DMS 273 (cell line): ENCODE data around the gene PLCB1.

ENCODE experiments used
- DNase-seq: peaks from one replicate; lab custom pipeline; 2025; ENCODE audit not compliant: unreplicated experiment; lab: John Stamatoyannopoulos, UW

PLCB1 gene

DNA sequence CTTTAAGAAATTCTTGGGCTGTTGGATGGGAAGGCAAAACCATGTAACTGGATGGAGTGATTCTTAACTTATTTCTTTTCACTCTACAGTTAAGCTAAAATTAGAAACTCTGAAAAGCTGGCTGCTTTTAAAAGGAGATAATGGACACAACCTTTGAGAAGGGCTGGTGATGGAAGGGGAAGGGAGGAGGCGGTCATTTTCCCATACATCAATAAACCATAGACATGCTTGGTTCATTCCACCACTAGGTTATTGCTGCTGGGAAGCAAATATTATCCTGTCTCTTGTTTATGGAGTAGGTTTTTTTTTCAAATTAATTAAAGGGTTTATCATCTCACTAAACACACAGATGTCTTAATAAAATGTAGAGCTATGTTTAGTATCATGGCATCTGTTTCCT is 76.2 kb downstream of the PLCB1 start:
- DNase-seq, result peak; percentile 28

GRCh38 chr20:8209061-8209460 is 77.0 kb downstream of the PLCB1 start:
- DNase-seq, result peak; percentile 17

GRCh38 chr20:8210749-8211148 is 78.7 kb downstream of the PLCB1 start:
- no peak for DNase-seq

GRCh38 chr20:8212286-8212685 is 80.2 kb downstream of the PLCB1 start:
- no peak for DNase-seq

DNA sequence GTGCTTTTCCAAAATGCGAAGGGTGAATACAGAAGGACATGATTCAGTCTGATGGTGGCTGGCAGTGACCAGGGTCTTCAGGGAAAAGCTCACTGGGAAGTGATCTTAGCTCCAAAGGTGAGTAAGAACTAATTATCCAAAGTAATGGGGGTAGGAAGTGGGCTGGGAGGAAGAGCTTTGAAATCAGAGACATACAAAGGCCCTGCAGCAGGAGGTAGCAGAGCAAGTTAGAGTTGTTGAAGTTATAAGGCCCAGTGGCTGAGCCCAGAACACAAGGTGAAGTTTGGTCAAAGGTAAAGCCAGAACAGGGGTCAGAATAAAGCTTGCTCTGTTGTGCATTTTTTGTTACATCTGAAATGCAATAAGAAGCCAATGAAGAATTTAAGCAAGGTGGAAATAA is 81.2 kb downstream of the PLCB1 start:
- DNase-seq, result no peak

GRCh38 chr20:8213831-8214587 is 81.9 kb downstream of the PLCB1 start:
- no peak for DNase-seq

GRCh38 chr20:8215361-8215781 is 83.3 kb downstream of the PLCB1 start:
- DNase-seq, result peak; percentile 20

DNA sequence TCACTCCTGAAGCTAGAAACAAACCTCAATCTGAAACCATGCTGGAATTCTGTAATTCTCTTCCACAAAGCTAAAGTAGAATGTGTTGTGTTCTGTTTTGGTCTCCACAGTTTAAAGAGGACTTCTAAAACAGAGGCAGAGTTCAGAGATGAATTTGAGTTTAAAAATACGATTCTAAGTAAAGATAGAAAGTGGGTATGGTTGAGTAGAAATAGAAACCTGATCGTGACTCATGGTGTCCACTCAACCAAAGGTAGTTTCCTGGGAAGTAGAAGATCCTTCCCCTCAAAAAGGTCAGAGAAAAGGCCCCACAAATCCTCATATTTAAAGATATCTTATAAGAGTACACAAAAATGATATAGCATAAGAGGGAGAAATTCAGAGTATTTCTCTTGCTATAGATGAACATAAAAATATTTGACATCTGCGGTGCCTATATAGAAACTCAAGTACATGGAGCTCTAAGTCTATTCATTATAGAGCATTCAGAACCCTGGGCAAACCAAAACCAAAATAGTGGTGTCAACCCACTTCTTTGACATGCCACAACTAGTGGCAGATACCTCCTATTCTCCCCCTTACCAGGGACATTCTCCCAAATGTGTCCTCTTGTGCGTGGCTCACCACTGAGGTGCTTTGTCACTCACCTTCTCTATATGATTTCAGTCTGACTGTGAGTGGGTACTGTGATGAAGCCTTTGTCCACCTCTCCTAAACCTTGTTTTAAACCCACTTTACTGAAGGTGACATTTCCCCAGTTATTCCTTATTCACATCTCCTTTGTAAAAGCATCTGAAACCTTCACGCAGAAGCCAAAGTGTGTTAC is 84.5 kb downstream of the PLCB1 start:
- DNase-seq, result no peak

GRCh38 chr20:8218861-8219260 is 86.8 kb downstream of the PLCB1 start:
- no peak for DNase-seq

DNA sequence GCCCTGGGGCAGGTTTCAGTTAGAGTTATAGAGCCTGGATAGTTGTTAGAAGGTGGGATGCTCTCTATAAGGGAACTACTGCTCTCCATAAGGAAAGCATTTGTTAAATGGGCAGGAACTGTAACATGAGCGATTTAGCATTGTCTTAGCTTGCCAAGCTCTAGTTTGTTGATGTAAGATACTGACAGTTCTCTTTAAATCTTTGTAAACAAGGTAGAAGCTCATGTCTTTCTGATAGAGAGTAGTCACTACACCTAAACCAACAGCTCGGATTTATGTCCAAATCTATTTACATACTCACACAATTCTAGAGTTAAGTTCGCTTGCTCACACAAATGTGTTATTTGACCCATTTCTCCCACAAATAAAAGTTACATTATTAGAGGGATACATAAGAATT is 87.3 kb downstream of the PLCB1 start:
- DNase-seq, result no peak

DNA sequence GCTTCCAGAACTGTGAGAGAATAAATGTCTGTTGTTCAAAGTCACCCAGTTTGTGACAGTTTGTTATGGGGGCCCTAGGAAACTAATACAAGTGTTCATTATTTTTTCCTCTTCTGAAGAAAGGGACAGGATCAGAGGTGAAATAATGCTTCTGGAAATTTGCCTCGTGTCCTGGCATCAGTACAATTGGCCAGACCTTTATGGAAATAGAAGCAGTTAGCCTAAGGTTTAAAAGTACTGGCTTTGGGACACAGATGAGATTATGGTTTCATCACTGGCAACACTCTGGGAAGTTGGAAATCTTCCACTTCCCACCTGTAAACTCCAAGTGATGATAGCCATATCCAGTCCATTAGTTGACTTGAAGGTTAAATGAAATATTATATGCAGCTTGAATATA is 88.7 kb downstream of the PLCB1 start:
- DNase-seq, result no peak

DNA sequence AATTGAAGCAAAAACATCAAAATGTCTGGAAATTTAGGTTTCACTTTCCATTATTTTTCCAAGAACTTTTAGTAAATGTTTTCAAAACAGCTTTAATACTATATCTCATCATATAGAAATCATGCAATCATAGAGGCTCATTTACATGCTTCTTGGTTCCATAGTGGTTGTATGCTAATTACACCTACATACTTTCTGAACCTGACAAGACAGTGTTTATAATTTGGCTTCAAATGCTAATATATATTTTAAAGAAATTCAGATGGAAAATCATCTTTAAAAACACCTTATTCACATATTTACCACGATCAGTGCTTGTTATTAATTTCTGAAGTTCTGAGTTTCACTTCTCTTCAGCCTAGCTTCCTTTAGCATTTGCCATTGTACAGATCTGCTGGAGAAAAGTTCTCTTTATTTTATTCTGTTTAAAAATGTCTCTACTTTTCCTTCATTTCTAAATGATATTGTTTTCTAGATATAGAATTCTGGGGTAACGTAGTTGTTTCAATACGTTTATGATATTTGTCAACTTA is 89.9 kb downstream of the PLCB1 start:
- no peak for DNase-seq

GRCh38 chr20:8223091-8223870 is 91.2 kb downstream of the PLCB1 start:
- no peak for DNase-seq

DNA sequence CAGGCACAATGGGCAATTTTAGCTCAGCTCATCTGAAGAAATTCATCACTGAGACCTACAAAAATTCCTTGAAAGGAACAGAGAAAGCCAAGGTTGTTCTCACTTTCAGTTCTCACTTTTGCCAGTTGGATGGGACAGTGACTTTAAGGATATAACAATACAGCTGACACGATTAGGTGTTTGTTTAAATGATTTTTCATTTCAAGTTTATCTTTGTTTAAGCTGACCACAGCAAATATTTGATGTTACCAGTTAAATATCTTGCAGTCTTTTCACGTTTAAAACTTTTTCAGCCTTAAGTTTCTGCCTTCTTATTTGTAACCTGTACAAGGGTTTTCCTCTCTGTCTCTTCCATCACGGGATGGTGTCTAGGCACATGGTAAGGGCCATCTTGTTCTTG is 93.6 kb downstream of the PLCB1 start:
- DNase-seq, result no peak

- DNase-seq, result no peak
Measured at GRCh38 chr20:8226106-8226505, 94.0 kb downstream of the PLCB1 start.

GRCh38 chr20:8227293-8227692 is 95.2 kb downstream of the PLCB1 start:
- DNase-seq, result no peak

DNA sequence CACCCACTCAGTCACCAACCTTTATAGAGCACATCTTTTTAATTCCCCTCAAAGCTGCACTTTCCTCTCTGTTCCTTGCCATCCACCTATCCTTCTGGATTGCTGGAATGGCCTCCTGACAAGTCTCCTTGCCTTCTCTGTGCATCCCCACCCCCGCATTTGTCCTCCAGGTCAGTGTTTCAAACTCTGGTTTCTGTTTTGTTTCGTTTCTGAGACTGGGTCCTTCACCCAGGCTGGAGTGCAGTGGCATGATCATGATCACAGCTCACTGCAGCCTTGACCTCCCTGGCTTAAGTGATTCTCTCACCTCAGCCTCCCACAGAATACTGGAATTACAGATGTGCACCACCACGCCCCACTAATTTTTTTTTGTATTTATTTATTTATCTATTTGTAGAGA is 96.2 kb downstream of the PLCB1 start:
- no peak for DNase-seq

DNA sequence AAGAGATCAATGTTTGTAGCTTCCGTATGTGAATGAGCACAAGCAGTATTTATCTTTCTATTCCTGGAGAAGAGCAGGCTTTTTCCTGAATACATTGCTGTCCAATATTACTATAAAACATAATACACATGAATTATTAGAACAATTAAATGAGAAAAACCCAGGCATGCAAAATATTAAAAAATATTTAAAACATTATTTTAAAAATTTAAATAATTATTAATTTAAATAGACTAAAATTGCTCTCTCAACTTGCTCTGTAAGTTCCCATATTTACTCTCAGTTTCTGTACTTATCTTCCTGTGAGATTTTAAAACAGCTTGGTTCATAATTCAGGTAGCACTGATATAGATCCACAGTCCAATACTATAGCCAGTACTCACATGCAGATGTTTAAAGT is 97.0 kb downstream of the PLCB1 start:
- no peak for DNase-seq

DNA sequence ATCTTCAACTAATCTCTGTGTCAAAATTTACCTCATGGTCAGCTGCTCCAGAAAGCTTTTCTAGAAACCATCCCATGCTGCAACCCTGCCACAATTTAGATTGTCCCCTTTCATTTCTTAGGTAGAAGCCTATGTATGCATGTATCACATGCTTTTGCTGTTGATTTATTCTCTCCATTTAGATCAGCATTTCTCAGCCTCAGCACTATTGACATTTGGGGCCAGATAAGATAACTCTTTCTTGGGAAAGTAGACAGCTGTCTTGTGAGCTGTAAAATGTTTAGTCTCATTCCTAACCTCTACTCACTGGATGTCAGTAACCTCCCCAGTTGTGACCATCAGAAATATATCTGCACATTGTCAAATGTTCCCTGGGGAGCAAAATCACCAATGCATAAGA is 99.0 kb downstream of the PLCB1 start:
- no peak for DNase-seq

GRCh38 chr20:8232332-8232731 is 100.3 kb downstream of the PLCB1 start:
- DNase-seq, result no peak

- DNase-seq, result no peak
Measured at GRCh38 chr20:8234580-8234979, 102.5 kb downstream of the PLCB1 start.
